H1 (cell line): ENCODE data around the gene ALK.

Experiments
- CTCF ChIP-seq, 3 experiments: IDR thresholded peaks; 1 replicate in 2 of 3; 2 replicates in 1 of 3; pipeline versions ENCODE4 v1.5.1 to v1.6.1; 2011; ENCODE audit warnings: low read length in 3 of 3, mild to moderate bottlenecking in 3 of 3, inconsistent platforms in 2 of 3, low read depth in 1 of 3, moderate library complexity in 1 of 3; ENCODE audit not compliant: insufficient read depth in 1 of 3; ENCODE audit errors: control extremely low read depth in 1 of 3
- KDM1A ChIP-seq: fragments of 200-600, 300-600 bp; sonication (generic); IDR thresholded peaks from 2 replicates; pipeline ENCODE4 v1.7.1; 2016; ENCODE audit warnings: mild to moderate bottlenecking, low read length, borderline replicate concordance
- POLR2A ChIP-seq, 2 experiments: IDR thresholded peaks; 1 replicate in 1 of 2; 2 replicates in 1 of 2; pipeline ENCODE4 v1.6.1; 2011; ENCODE audit warnings: low read depth in 2 of 2, low read length in 2 of 2, mild to moderate bottlenecking in 2 of 2; ENCODE audit errors: control extremely low read depth in 1 of 2
- TAF1 ChIP-seq: IDR thresholded peaks from 2 replicates; pipeline ENCODE4 v1.6.1; 2011; ENCODE audit warnings: mild to moderate bottlenecking, low read depth, low read length

GRCh38 chr2:29444150-29444549 lies 477.2 kb downstream of the ALK start:
- TF ChIP-seq CTCF (IDR thresholded peaks at IDR 0.05; ENCODE audit: control extremely low read depth in 1 of 3, insufficient read depth in 1 of 3, low read depth in 1 of 3, low read length in 3 of 3) (no peak), KDM1A (no peak), TAF1 (no peak), POLR2A (IDR thresholded peaks at IDR 0.05; ENCODE audit: control extremely low read depth in 1 of 2, low read depth in 2 of 2, low read length in 2 of 2) (no peak)
